HG03095 (cell line): ENCODE results near the gene ARHGDIG.

Experiments
- ATAC-seq: cut with Tn5 transposase; IDR thresholded peaks from one replicate; pipeline ENCODE4 v1.9.1; 2021; ENCODE audit warnings: moderate library complexity; ENCODE audit not compliant: unreplicated experiment

ARHGDIG gene

DNA sequence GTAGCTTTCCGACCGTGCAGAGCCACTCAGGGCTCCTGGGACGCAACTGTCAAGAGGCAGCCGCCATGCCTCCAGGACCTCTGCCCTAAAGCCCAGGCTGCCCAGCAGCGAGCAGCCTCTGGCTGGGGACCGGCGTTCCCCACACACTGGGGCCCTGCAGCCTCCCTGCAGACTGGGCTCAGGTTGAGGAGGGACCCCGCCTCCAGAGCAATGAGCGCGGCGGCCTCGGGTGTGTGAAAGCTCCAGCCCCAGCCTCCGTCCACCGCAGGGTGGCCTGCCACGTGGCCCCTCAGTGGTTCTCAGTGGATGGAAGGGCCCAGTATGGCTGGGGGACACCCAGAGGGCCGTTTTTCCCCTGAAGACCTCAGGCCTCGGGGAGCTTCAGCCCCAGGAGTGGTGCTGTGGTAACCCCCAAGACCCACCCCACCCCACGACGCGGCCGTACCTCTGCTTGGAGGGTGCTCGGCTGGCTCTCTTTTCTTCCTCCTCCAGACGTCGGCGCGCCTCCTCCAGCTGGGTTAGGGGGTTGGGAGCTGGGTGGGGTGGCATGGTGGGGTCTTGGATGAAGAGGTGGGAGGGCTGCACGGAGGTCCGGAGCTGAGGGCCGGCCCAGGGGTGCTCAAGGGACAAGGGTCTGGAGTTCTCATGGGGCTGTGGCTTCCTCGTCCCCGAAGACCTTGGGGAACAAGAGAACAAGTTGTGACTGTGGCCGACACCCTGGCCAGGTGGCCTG, 12.8 kb downstream of the ARHGDIG start:
- no peak for ATAC-seq

DNA sequence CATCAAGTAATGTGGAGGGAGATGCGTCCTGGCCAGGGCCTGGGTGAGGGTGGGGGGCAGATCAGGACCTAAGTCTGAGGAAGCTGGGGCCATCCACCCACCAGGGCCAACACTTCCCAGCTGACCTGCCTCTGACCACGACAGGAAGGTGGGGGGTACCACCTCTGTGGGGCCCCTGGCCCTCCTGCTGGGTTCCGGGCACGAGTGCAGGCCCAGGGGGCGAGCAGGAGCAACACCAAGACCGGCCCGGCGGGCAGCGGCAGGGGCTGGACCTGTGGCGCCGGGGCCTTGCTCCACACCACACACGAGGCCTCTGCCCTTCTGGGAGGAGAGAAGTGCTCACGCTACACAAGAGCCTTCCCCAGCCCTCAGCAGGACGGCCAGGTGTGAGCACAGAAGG, 15.9 kb downstream of the ARHGDIG start:
- ATAC-seq, result no peak

DNA sequence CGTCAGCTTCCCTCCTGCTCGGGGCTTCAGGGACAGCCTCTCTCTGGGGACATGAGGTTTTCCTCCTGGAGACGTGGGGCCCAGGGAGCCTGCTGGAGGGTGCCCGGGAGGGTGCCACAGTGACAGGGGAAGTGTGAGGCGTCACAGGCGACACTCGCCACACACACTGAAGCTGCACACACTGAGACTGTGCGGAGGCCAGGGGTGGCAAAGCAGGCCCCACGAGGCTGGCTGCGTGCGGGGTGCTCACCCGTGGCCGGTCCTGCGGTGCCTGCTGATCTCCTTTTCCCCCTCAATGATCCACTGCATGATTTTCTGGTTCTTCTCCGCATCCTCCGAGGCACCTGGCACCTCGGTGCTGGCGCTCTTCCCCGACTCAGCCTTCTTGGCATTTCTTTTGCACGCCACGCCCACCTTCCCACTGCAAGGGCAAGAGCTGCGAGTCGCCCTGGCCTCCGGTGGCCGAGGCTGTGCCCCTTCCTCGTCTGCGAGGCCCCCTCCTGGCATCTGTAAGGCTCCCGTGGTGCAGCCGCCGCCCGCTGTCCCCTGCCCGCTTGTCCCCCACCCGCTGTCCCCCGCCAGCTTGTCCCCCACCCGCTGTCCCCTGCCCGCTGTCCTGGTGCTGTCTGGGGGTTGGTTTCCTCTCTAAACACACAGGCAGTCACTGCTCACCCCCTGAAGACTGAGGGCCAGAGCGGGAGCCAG, 16.6 kb downstream of the ARHGDIG start:
- ATAC-seq, result no peak

DNA sequence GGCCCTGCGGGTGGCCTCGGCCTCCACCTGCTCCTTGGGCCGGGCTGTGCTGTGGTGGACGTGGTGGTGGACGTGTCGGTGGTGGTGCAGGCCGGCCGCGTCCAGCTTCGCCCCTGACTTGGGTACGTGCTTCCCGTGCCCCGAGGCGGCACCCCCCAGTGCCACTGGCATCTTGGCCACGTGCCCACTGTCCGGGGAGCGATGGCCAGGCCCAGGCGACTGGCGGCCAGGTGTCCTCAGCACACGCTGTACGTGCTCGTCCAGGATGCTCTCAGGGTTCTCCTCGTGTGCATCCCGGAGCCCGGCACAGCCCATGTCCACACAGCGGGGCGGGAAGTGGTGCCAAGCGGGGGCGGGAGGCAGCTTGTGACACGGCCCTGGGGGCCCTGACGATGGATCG, 17.4 kb downstream of the ARHGDIG start:
- ATAC-seq, result no peak

DNA sequence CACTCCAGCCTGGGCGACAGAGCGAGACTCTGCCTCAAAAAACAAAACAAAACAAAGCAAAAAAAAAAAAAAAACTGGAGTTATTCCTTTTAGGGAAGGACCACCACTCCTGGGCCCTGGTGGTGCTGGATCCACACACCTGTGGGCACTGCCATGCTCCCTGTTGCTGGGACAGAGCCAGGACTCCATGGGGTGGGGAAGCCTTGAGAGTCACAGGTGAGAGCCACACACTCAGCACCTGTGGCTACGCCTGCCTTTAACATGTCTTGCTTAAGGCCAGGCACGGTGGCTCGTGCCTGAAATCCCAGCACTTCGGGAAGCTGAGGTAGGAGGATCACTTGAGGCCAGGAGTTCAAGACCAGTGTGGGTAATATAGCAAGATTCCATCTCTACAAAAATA, 20.8 kb downstream of the ARHGDIG start:
- ATAC-seq, result no peak

DNA sequence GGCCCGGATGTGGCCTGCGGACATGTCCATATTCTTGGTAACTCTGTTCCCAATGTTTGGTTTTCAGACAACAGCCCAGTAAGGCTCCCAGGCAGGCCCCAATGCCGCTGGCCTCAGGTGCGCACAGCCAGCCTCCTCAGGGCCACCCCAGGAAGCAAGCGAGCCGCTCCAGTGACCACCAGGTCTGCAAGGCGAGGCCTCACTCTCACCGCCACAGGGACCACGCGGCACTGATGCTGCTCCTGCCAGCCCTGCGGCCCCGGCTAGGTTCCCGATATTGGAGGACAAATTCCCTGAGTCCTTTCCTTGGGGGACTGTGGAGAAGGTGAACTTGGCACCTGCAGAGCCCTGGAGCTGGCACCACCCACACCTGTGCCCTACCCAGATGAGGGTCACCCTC, 21.6 kb downstream of the ARHGDIG start:
- no peak for ATAC-seq

DNA sequence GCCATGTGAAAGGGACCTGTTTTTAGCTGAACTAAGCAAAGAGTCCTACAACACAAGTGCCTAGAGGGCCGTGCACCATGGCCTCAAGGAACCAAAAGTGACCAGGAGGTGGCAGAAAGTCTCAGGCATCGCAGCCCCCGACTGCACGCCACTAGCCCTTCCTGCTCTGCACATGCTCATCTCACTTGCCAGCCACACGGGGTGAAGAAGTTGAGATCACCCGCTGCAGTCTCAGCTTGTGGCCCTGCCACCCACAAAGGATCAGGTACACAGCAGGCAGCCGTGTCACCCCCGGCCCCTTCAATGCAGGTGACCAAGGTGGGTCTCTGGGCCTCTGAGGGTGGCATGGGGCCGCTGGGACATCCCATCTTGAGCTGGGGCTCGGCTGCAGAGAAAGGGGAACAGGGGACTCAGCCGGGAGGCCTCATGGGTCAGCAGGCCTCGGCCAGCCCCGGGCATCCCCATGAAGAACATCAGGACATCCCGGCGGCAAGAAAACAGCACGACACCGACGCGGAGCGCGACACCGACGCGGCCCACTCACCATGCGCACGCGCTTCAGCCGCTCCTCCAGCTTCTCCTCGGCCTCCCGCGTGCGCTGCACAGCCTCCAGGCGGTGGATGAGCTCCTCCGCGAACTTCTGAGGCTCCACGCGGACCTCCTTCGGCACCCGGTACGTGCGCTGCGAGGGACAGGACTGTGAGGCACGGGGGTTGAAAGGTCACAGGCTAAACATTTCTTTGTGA, 23.5 kb downstream of the ARHGDIG start:
- no peak for ATAC-seq

DNA sequence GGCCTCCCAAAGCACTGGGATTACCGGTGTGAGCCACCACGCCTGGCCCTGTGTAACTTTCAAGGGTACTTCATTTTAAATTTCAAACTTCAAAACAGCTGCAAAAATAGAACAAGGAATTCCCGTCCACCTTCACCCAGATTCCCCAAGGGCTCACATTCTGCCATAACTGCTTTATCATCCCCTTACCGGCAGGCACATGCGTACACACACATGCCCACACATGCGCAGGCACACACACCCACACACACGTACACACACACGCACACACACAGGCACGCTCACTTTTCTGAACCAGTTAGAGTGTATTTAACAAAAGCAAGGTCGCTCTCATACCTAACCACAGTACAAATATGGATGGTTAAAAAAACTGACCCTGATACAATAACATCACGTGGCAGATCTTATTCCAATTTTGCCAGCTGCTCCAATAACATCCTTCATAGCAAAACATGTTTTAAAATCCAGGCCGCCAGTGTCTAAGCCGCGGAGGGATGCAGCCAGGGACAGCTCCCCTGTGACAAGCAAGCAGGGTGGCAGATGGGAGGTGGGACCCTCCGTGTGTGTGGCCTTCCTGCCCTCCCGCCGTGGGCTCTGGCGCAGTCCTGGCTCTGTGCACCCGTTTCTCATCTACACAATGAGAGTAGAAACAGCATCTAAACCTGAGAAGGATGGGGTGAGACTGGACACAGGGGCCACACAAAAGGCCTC, 25.7 kb downstream of the ARHGDIG start:
- no peak for ATAC-seq

DNA sequence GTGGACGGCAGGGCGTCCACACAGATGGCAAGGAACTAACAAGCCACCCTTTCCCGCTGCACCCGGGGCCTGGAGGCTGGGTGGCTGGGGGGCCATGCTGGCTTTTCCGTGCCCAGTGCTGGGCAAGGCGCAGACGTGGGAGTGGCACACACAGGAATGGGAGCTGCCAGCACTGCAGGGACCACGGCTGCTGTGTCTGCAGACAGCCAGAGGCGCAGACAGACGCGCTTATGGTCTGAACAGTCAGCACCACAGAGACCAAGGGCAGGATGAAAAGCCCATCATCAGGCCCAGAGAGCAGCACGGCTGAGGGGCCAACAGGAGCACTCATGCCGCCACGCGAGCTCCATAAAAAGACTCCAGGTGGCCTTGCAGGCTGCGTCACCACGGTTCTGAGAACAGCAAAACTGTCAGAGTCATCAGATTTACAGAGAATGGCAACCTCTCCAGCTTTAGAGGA, 26.6 kb downstream of the ARHGDIG start:
- ATAC-seq, result no peak

DNA sequence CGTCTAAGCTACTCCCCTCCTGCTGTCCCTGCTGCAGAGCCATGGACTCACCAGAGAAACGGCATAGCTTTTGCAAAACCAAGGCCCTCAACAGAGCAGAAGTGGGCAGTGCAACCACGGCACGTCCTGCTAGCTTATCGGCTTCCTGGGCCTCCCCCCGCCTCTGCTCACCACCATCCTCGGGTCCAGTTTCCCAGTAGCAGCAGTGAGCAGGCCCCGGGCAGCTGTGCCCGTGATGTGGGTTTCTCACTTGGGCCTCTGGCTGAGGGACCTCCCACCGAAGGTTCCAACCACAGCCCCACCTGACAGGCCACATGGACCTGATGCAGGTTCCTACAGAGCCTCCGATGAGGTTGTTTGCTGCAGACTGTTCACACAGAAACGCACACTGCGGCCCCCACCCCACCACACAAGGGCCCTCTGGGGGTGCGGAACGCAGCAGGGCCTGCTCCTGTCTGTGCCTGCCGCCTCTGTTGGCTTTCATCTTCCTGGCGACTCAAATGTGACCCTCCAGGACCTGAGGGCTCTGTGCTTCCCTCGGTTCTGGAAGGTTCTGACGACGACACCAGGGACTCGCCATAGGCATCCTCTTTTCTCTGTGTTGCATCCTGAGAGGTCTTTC, 27.4 kb downstream of the ARHGDIG start:
- no peak for ATAC-seq

DNA sequence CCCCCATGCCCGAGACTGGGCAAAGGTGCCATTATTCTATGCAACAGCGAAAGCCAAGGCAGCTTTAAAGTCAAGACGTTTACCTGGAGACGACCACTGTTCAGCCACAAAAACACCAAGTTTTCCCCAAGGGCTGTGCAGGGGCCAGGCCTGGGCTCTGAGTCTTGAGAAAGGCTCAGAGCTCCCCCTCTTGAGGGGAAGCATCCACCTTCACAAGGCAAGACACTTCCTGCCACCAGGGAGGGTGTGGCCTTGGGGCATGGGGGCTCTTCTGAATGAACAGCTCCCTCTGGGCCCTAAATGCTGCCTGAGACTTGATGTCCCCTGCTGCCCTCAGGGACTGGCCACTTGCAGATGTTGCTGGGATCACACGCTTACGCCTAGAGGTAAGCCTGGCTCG, 29.1 kb downstream of the ARHGDIG start:
- no peak for ATAC-seq

DNA sequence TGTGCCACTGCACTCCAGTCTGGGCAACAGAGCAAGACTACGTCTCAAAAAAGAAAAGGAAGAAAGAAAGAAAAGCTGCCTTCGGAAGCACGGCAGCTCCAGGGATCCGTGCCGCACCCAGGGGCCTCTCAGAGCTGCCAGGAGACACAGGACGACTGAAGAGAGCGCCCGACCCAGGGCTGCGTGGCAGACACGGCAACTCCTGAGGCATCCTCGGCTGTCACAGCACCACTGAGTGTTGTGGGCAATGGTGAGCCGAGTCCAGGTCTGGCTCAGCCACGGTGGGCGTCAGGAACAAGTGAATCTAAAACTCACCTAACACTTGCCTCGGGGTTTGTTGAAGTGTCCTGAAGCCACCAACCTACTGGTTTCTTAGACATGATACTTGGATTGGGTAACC, 31.3 kb downstream of the ARHGDIG start:
- no peak for ATAC-seq

DNA sequence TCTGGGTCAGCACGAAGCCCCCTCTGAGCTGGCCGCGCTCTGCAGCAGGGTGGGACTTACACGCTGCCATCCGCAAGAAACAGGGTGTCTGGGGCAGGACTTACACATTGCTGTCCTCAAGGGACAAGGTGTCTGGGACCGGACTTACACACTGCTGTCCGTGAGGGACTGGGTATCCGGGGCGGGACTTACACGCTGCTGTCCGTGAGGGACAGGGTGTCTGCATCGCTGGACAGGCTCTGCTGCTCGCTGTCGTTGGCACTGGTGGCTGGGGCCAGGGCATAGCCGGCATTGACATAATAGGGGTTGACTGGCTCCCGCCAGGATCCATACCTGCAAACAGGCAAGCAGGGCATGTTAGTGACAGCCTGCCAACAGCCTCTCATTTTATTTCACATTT, 34.0 kb downstream of the ARHGDIG start:
- no peak for ATAC-seq

DNA sequence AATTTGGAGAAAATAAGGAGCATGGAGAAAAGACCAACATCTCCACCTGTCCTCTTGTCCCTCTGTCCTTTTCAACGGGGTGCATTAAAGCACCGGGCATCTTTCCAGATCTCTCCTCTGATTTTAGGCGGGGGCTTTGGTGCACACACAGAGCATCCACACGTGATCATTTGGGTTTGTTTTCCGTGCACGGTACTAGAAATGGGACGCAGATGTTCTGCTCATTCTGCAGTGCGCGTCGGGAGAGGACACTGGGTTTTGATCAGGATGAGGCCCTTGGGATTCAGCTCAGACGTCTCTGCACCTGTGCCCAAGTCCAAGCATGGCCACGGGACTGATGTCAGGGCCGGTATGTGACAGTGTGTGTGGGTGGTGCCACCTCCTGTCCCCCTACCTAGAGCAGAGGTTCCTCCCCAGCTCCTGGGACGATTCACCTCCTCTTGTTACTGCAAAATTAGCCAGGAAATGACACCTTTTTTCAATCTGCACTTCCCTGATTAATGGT, 34.5 kb downstream of the ARHGDIG start:
- ATAC-seq, result no peak

DNA sequence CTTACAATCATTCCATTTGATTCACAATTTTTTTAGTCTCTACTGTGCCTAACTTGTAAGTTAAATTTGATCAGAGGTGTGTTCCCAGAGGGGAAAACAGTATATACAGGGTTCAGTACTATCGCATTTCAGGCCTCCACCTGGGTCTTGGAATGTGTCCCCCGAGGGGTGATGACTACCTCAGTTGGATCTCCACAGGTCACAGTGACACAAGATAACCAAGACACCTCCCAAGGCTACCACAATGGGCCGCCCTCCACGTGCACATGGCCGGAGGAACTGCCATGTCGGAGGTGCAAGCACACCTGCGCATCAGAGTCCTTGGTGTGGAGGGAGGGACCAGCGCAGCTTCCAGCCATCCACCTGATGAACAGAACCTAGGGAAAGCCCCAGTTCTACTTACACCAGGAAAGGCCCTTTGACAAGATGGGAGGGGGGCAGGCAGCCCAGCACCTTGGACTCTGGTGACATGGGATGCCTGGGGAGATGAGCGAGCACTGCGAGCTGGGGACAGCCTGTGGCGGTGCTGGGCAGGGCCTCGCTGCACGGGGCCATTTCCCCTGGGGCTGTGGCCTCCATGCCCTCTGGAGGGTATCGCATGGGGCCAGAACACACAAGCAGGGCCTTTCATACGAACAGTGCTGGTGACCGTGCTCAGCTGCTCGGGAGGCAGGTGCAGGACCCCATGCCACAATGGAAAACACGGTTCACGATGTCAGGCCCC, 36.5 kb downstream of the ARHGDIG start:
- no peak for ATAC-seq

DNA sequence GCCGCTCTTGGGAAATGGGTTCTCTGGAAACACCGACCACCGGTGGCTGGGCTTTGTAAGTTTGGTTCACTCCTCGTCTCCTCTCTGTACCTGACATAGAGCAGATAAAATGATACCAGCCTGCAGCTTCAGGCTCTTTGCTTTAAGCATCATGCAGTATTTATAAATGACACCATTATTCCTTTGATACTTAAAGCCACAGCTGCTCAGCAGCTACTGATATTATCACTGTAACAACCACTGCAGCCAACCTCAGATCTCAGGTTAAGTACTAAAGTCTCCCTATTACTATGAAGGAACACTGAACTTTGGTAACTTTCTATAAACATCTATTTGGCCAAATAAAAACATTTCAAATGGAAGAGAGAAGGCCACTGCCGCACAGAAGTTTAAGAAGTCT, 37.2 kb downstream of the ARHGDIG start:
- ATAC-seq, result no peak

DNA sequence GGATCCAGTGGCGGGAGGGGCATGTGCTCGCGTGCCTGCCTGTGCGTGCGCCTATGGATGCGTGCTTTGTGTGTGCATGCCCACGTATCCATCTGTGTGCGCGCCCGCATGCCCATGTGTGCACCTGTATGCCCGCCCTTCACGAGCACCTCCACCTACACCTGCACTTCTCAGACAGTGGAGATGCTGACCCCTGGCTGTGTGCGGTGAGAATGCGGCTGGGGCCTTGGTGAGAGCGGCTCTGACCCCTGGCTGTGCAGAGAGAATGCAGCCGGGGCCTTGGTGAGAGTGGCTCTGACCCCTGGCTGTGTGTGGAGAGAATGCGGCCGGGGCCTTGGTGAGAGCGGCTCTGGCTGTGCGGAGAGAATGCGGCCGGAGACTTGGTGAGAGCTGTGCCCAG, 38.2 kb downstream of the ARHGDIG start:
- no peak for ATAC-seq

DNA sequence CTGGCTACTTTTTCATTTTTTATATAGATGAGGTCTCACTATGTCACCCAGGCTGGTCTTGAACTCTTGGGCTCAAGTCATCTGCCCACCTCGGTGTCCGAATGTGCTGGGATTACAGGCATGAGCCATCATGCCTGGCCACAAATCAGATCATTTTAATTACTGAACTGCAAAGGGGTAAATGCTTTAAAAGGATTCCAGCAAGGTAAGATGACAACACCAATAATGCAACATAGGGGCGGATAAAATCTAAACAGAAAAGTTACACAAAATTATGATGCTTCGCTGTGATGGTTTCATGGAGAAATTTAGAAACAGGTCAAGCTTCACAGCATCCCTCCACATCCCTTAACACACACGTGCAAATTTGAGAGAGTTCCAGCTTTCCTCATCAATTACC, 39.8 kb downstream of the ARHGDIG start:
- no peak for ATAC-seq

DNA sequence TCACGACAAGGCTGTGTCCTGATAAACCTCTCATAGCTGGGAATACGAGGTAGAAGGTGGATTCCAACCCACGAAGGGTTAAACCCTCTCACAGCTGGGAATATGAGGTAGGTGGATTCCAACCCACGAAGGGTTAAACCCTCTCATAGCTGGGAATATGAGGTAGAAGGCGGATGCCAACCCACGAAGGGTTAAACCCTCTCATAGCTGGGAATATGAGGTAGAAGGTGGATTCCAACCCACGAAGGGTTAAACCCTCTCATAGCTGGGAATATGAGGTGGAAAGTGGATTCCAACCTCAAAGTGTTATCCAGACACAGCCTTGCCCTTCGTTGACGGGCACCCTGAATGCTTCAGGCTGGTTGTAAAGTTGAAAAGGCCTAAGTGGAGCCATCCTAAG, 41.1 kb downstream of the ARHGDIG start:
- no peak for ATAC-seq
